HFF-Myc (cell line): ENCODE measurements around the gene FAM53C.

Source experiments
- DNase-seq: peaks from one replicate; pipeline ENCODE4 v3.0.0-alpha.2; 2011; ENCODE audit warnings: low read depth; ENCODE audit errors: extremely low read depth
- H3K4me3 ChIP-seq: replicated peaks from 2 replicates; pipeline ENCODE4 v1.5.1; 2011; ENCODE audit warnings: low read depth, mild to moderate bottlenecking, control low read depth, low read length
- CTCF ChIP-seq: IDR thresholded peaks from 2 replicates; pipeline ENCODE4 v1.5.1; 2012; ENCODE audit warnings: mild to moderate bottlenecking, low read depth, low read length, control low read depth; ENCODE audit errors: missing control alignments

FAM53C gene

GRCh38 chr5:138351056-138351455, 13.0 kb downstream of the FAM53C start:
- no peak for TF ChIP-seq CTCF
- no peak overlapping the region for H3K4me3 ChIP-seq
- no peak for DNase-seq

GRCh38 chr5:138351517-138351916, 13.5 kb downstream of the FAM53C start:
- DNase-seq, result no peak
- no peak for TF ChIP-seq CTCF

GRCh38 chr5:138352071-138352721, 14.1 kb downstream of the FAM53C start, which contains the start of gene KDM3B:
Gene KDM3B (plus strand): TSS chr5:138352685. CDS start chr5:138352796, 111 bp downstream.
- peak; percentile 99 for TF ChIP-seq CTCF
- H3K4me3 ChIP-seq, result peak within 1 kb of the TSS; percentile 89
- no peak for DNase-seq

More at GRCh38 chr5:138351517-138351916, 13.5 kb downstream of the FAM53C start:
- no peak overlapping the region for H3K4me3 ChIP-seq

- H3K4me3 ChIP-seq, result peak overlapping the region; percentile 89
- no peak for DNase-seq
- peak; percentile 34 for TF ChIP-seq CTCF
Measured at GRCh38 chr5:138352722-138353559, 14.9 kb downstream of the FAM53C start.

- TF ChIP-seq CTCF, result no peak
- no peak for DNase-seq
- H3K4me3 ChIP-seq, result peak overlapping the region; percentile 89
Measured at GRCh38 chr5:138353560-138354080, 15.6 kb downstream of the FAM53C start.

- peak overlapping the region; percentile 89 for H3K4me3 ChIP-seq
- TF ChIP-seq CTCF, result no peak
- no peak for DNase-seq
Measured at GRCh38 chr5:138354387-138354786, 16.3 kb downstream of the FAM53C start.
